Heart right ventricle (tissue), 16 donors: ENCODE results near the gene ZNF561. TPM values are rescaled to one million over a fixed set of nuclear protein-coding genes. Genes with fewer than 3 reads are reported as not detected.

Source experiments
- ATAC-seq, 8 donors: fragments of 200-7000 bp; cut with Tn5 transposase; one replicate each; pipeline ENCODE4 v1.9.1; 2020; ENCODE audit warnings: mild to moderate bottlenecking in 8 of 8, moderate library complexity in 8 of 8, moderate number of reproducible peaks in 1 of 8
- DNase-seq, 2 donors: peaks; one replicate each; pipeline ENCODE4 v3.0.0-alpha.2; 2020
- H3K27ac ChIP-seq, 10 donors: fragments of 200-600 bp; sonication (generic) in 2 of 10; one replicate each; pipeline versions ENCODE4 v1.5.0 to v1.8.0; 2020 to 2022; ENCODE audit warnings: mild to moderate bottlenecking in 3 of 10
- H3K27me3 ChIP-seq, 7 donors: fragments of 200-600 bp; one replicate each; pipeline ENCODE4 v1.8.0; 2021 to 2022; ENCODE audit warnings: mild to moderate bottlenecking in 2 of 7
- H3K36me3 ChIP-seq, 9 donors: fragments of 200-600 bp; sonication (generic) in 1 of 9; one replicate each; pipeline versions ENCODE4 v1.5.0 to v1.8.0; 2020 to 2022; ENCODE audit warnings: mild to moderate bottlenecking in 2 of 9
- H3K4me1 ChIP-seq, 9 donors: fragments of 200-600 bp; sonication (generic) in 1 of 9; one replicate each; pipeline versions ENCODE4 v1.5.0 to v1.8.0; 2020 to 2022; ENCODE audit warnings: mild to moderate bottlenecking in 4 of 9
- H3K4me3 ChIP-seq, 10 donors: fragments of 200-600 bp; sonication (generic) in 2 of 10; one replicate each; pipeline versions ENCODE4 v1.5.0 to v1.8.0; 2020 to 2022; ENCODE audit warnings: mild to moderate bottlenecking in 7 of 10, moderate library complexity in 2 of 10
- H3K9me3 ChIP-seq, 11 donors: fragments of 200-600 bp in 10 of 11; sonication (generic) in 2 of 11; one replicate each; pipeline versions ENCODE4 v1.5.0 to v1.8.0; 2013 to 2022; ENCODE audit warnings: mild to moderate bottlenecking in 2 of 11, control low read depth in 1 of 11, moderate library complexity in 1 of 11
- CTCF ChIP-seq, 9 donors: fragments of 200-600 bp; sonication (generic) in 2 of 9; IDR thresholded peaks; one replicate each; pipeline versions ENCODE4 v1.5.0 to v1.8.0; 2021 to 2022; ENCODE audit warnings: antibody characterized with exemption in 9 of 9, mild to moderate bottlenecking in 5 of 9, moderate library complexity in 1 of 9
- WGBS, 2 donors: extraction: QIAGEN DNeasy Blood & Tissue Kit; methylation state at CpG; one replicate each; pipeline ENCODE4 v1.1.7; 2013; ENCODE audit warnings: inconsistent platforms in 1 of 2; 5-methylcytosine and 5-hydroxymethylcytosine counted together
- intact Hi-C, 10 donors: fragments of 100-400 bp; cut with DNase I; formaldehyde crosslinking; loops; one replicate each; pipeline versions ENCODE4 v1.11.1 to v1.14.2; 2022
- polyA plus RNA-seq, 2 donors: library from polyadenylated mRNA; stranded (reverse); fragments of 200-250 nt; gene quantifications; one replicate each; pipeline ENCODE4 v1.2.3, GENCODE V29; 2013
- total RNA-seq, 10 donors: library from RNA; stranded (reverse); fragmentation: NEBNext Ultra II Directional in 3 of 10; extraction: Animal tissue kit (Norgen Biotek cat#: 25700) in 3 of 10; gene quantifications; one replicate each; pipeline versions ENCODE4 v1.2.1 to v1.2.4, GENCODE V29; 2021 to 2023
- donor health status: Arrhythmogenic right ventricular cardiomyopathy.
- donor health status: ischemic (EF 13 %, LVEDD 7.1; RV severe dilation, severe dysfunction).
- donor health status: healthy with polysubstance abuse.
- donor health status: DM: no; HTN: yes; CAD: no.
- donor health status: DM: no; HTN: no; CAD: no.
- donor health status: ischemic (EF 25% LVEDD 6.9; RV normal size, moderate dysfunction).
- donor health status: ischemic (EF 25% LVEDD 5.7; RV mildly dilated, moderate dysfunction).
- donor health status: healthy.
- donor health status: DM: yes; HTN: yes; CAD: no.
- donor health status: Ischemic cardiomyopathy.
- donor health status: ischemic (EF 35%, LVEDD 5.7; RV mildly dilated, moderate dysfunction).
- donor health status: nonischemic (EF 11% LVEDD 7.7; RV severe dilation, severe dysfunction).
- donor health status: DM: yes; HTN: yes; CAD: no.
- donor health status: PGD.
- donor health status: ischemic (EF 29% LVEDD 5.4; RV normal size, mild dysfunction).
- donor health status: nonischemic (EF 23%, LVEDD 6.1; RV moderate dilation, normal function).

Gene ZNF561
- total and polyA plus RNA-seq, 12 donors: 8.2 to 26.6 (median 23.1) TPM

- Histone ChIP-seq H3K36me3 (peaks cover 11 to 96% (median 43%) of the 10 kb centered on the region in 9 donors), H3K27me3 (no peaks in the 10 kb centered on the region), H3K27ac (no peak overlapping the region), H3K4me1 (no peaks in the 10 kb centered on the region), H3K4me3 (no peak overlapping the region), H3K9me3 (peaks cover 0 to 44% (median 33%) of the 10 kb centered on the region in 11 donors)
- WGBS, 2 donors: 83 to 94% methylated on average over 5 of the region's 5 CpGs
- TF ChIP-seq CTCF (IDR thresholded peaks at IDR 0.05): no peak
- no peak for ATAC-seq
- intact Hi-C loops: no loop called here
- DNase-seq: no peak
Observed at GRCh38 chr19:9650345-9650744, 29.3 kb upstream of the ZNF561 start.

- H3K27me3 ChIP-seq: no peaks in the 10 kb centered on the region
- intact Hi-C loops: no loop called here
- peaks cover 0 to 5% (median 0%) of the 10 kb centered on the region in 11 donors for H3K9me3 ChIP-seq
- no peak overlapping the region for H3K4me3 ChIP-seq
- ATAC-seq: peak in 1 of 8 donors; percentile 34
- H3K36me3 ChIP-seq: peaks cover 0 to 77% (median 15%) of the 10 kb centered on the region in 9 donors
- 96% methylated on average over 1 of the region's 1 CpG for WGBS, 2 donors
- H3K27ac ChIP-seq: no peak overlapping the region
- no peak for DNase-seq
- TF ChIP-seq CTCF (IDR thresholded peaks at IDR 0.05): no peak
- H3K4me1 ChIP-seq: no peaks in the 10 kb centered on the region
Observed at GRCh38 chr19:9645472-9645871, 24.4 kb upstream of the ZNF561 start.

GRCh38 chr19:9644472-9644871 lies 23.4 kb upstream of the ZNF561 start:
- Histone ChIP-seq H3K36me3 (peaks cover 0 to 70% (median 15%) of the 10 kb centered on the region in 9 donors), H3K27ac (no peak overlapping the region), H3K4me3 (no peak overlapping the region), H3K9me3 (peaks cover 0 to 5% (median 0%) of the 10 kb centered on the region in 11 donors), H3K27me3 (no peaks in the 10 kb centered on the region), H3K4me1 (no peaks in the 10 kb centered on the region)
- DNase-seq (no peak), ATAC-seq (no peak)
- WGBS, 2 donors: 84 to 86% methylated on average over 4 of the region's 4 CpGs
- TF ChIP-seq CTCF (IDR thresholded peaks at IDR 0.05): no peak
- intact Hi-C loops: no loop called here

- TF ChIP-seq CTCF (IDR thresholded peaks at IDR 0.05): no peak
- Histone ChIP-seq H3K4me1 (no peaks in the 10 kb centered on the region), H3K27ac (no peak overlapping the region), H3K9me3 (peaks cover 0 to 5% (median 0%) of the 10 kb centered on the region in 11 donors), H3K4me3 (no peak overlapping the region), H3K27me3 (no peaks in the 10 kb centered on the region), H3K36me3 (peaks cover 0 to 59% (median 15%) of the 10 kb centered on the region in 9 donors)
- no peak for ATAC-seq
- intact Hi-C loops: no loop called here
- WGBS, 2 donors: 95% methylated on average over 6 of the region's 6 CpGs
- no peak for DNase-seq
Observed at GRCh38 chr19:9641810-9642209, 20.8 kb upstream of the ZNF561 start.
